HG02588 (cell line): Measurements from ENCODE around the gene KLHDC4.
"Not testable (repeated sequence)": the region's sequence is repeated elsewhere in the genome, so short reads cannot be mapped to it uniquely, and the experiment has no call there.

Source experiments
- ATAC-seq: cut with Tn5 transposase; IDR thresholded peaks from one replicate; pipeline ENCODE4 v1.9.1; 2021; ENCODE audit warnings: mild to moderate bottlenecking, moderate library complexity; ENCODE audit not compliant: unreplicated experiment

KLHDC4 gene

DNA sequence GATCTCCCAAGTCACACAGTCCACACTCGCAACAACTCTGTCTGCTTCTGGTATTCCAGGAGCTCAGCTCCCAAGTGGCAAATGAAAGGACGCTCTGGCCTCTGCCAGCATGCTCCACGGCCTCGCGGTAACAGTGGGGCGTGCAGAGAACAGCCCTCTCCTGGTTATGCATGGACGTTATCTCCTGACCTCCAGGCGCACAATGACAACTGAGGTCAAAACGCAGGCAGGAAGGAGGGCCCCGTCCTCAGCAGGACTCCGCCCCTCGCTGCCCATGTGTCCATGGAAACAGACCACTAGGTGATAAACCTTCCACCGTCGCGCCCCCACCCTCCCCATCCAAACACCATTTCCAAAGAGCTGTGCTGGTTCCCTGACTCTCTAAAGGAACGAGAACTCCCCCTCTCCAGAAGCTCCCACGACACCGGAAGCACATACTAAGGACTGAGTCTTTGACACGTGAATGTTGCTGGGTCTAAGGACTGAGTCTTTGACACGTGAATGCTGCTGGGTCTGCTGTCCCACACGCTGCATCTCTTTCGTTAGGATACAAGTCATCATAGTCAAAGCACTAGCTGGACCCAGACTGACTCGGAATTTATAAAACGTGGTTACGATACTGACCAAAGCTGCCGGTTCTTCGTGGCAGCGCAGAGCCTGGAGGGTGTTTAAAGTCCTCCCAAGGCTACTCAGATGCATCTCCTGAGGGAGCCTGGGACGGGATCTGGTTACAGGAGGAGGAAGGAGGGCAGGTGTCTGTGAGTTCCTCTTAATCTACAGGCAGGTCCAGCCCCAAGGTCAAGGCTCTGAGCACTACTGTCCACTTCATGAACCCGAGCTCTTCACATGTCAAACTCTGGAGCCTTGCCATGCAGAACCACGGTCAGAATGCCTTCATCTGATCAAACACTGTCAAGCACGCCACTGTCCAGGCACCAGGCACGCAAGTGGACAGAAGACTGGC is 43.9 kb downstream of the KLHDC4 start:
- no peak for ATAC-seq

DNA sequence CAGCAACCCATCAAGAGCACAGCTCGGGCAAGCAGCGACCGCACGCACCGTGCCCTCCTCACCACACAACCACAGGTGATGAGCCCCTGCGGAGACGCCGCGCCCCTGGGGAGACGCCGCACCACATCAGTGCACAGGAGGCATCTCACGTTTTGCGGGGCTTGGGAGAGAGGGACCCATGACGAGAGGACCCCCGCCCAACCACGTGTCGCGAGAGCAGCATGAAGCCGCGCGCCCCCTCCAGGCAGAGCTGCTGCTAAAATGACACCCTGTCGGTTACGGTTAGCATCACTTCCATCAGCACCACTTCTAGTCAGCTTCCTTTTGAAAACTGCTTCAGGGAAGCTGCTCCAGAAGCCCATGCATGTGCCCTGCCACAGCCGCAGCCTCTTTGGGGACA is 45.3 kb downstream of the KLHDC4 start:
- ATAC-seq: no peak

DNA sequence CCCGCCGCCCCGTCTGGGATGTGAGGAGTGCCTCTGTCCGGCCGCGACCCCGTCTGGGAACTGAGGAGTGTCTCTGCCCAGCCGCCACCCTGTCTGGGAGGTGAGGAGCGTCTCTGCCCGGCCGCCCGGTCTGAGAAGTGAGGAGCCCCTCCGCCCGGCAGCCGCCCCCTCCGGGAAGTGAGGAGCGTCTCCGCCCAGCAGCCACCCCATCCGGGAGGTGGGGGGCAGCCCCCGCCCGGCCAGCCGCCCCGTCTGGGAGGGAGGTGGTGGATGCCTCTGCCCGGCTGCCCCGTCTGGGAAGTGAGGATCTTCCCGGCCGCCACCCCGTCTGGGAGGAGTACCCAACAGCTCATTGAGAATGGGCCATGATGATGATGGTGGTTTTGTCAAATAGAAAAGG is 47.0 kb downstream of the KLHDC4 start:
- not testable (repeated sequence) for ATAC-seq

DNA sequence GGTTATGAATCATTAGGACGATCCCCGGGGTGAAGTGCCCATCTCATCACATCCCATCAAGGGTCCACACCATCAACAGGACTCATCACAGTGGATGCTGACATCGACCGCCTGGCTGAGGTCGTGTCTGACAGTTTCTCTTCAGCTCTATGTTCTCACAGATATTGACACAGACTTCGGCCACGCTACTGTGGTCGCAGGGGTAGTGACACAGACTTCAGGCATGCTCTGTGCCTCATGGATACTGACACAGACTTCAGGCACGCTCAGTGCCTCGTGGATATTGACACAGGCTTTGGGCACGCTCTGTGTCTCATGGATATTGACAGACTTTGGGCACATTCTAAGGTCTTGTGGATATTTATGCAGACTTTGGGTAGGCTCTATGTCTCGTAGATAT is 50.1 kb downstream of the KLHDC4 start:
- no peak for ATAC-seq

DNA sequence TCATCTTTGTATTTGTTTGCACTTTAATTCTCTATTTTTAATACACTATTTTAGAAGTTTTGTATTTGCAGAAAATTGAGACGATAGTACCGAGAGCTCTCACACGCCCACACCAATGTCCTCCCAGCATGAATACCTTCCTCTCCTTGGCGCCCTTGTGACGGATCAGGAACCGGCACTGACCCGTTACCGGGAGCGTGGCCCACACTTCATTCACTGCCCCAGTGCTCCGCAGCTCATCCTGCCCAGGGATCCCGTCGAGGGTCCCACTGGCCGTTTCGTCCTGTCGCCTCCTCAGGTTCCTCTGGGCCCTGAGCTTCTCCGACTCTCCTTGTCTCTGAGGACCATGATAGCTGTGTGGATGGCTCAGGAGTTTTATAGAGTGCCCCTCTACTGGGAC is 50.6 kb downstream of the KLHDC4 start:
- ATAC-seq: no peak

DNA sequence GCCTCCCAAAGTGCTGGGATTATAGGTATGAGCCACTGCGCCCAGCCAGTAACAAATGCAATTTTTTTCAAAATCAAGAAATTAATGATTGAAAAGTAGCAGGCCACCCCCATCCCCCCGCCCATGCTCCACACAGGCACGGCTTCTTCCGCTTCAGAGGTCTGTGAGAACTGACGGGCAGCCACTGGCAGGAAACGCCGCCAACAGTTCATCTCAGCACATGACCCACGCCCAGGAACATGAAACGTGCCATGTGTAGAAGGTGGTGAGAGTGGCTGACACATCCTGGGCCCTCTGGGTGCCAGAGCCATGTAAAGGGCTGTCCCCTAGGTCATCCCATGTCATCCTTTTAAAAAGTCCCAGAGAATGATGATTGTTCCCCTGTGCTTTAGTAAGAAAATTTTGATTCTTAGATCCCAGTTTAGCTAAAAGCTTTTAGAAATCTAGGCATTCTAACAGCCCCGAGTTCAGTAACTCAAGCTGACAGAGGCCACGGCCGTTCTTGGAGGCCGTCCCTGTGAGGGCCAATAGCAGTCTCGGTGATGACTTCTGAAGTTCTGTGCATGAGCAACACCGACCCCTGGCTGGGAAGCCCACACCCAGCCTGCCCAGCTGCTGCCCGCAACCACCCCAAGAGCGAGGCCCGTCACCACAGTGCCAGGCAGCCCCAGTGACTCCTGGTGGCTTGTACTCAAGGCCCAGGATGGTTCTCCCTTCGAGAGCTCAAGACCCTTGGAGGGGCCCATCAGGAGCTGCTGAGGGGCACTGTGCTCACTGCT is 52.1 kb downstream of the KLHDC4 start:
- no peak for ATAC-seq

DNA sequence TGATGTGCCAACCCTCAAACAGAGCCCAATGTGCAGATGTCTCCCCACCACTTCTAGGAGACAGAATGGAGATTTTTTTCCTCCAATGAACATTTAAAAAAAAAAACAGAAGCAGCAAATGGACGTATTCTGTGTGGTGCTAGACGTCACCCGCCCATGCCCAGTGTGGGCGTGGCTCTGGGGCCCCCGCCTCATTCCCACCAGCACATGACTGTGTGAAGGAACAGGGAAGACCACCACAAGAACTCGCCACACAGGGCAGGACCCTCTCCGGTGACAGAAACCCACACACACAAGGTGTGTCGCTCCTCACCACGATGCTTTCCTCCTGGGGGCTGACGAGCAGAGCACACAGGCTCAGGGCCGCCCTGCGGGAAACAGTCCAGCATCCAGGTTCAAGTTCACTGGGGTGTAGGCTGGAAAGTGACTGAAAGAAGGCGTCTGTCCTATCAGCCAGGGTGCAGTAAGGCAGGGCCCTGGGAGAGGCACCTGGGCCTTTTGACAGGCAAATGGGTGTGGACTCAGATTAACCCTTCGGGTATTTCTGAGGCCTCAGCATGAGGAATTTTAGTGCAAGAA is 53.5 kb downstream of the KLHDC4 start:
- no peak for ATAC-seq

DNA sequence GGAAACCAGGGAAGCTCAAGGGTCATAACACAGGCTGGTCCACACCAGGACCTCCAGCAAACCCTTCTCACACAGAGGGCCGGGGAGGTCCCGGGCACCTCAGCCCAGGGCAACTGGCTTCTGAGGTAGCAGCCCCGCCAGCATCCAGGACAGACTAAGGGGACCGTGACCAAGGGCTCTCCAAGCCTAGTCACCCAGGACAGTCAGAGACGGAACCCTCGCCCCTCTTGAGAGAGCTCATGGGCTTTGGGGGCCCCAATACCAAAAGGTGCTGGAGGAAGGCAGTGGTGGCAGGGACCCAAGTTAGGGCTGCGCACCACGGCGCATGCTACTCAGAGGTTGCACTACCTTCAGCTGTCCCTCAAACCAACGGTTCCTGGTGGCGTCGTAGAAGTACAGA is 54.9 kb downstream of the KLHDC4 start:
- ATAC-seq: no peak

DNA sequence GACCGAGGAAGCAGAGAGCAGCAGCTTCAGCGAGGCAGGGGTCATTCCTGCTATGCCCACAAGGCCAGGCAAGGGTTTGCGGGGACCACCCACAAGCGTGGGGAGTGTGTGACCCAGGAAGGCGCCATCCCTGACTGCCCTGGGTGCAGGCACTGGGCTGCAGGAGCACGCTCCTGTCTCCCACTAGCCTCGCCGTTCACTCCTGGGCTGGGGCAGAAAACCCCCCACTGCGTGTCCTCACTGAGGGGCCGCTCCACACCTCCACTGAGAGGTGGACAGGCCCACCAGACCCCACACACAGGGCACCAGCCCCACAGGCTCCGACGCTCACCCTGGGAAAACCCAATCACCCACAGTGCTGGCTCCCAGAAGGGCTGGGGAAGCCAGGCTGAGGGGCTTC is 56.1 kb downstream of the KLHDC4 start:
- ATAC-seq: no peak

DNA sequence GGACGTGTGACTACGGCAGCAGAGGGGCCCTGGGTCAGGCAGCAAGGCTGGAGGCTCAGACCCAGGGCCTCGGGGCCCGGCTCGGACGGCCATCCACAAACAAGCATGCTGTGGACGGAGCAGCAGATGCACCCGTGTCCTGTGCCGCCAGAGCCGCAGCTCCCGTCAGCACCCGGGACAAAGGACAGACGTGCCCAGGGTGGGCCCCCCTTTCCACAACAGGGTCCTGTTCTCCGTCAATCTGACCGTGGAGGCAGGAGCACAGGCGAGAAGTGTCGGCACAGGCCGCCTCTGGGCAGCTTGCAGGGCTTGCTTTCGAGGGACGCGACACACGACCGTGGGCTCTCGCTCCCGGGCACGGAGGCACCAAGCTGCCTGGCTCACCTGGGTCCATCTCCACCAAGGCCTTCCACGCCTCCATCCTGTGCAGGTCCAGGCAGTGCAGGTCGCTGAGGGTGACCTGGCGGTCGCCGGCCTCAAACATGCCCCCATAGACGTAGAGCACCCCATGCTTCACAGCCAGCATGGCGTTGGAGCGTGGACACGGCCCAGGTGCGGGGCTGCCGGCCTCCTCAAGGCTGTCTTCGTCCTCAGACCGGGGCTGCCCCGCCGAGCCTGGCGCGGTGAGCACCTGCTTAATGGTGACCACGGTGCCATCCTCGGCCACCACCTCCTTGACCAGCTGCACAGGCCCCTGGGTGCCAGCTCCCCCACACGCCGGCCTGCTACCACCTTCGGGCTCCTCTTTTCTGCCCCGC is 56.7 kb downstream of the KLHDC4 start:
- ATAC-seq: no peak

DNA sequence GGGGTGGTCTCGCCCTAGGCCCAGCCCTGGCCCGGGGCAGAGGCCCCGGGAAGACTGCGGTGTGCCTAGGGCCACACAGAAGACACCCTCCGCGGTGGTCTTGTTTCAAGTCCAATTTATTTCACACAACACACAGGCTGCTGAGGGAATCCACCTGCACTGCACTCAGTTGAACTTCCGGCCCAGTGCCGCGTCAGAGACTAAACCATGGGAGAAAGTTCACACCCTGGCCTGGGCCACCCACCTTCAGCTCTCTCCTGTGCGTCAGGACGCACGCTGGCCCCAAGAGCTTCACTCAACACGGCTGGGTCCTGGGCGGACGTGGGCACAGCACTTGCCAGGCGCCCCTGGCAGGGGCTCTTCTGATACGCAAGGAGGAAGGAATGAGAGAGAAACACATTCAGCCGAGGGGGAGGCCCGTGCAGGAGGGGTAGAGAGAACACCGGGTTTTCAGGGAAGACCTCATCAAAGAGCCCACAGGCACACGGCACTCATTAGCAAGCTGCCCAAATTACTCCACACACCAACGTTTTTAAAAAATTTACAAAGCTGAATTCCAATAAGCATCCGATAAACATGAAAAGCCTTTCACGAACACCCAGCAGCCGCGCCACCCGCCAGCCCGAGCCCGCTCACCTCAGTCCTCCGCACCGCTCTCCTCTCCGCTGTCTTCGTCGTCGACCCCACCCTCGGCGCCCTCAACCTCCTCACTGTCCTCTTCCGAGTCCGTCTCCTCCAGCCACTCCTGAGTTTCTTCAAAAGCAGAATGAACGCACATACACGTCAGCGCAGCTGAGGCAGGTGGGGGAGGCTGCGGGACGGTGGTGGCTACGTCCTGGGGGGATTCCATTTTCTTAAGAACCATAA is 57.8 kb downstream of the KLHDC4 start:
- no peak for ATAC-seq

DNA sequence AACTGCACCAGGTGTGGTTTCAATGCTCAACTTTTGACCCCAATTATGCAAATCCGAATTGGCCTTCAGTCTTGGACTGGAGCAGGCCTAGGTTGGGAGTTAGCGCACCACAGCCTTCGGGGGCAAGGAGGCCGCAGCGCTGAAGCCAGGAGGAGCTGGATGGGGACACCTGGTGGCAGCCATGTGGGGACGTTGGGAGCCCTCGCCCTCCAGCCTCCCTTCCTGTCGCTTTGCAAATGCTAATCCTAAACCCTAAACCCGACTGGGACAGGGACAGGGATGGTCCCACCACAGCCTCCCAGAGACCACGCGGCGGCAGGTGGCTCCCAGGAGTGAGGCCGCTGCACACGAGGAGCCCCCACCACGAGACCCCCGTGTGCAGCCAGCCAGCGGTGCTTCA is 58.7 kb downstream of the KLHDC4 start:
- no peak for ATAC-seq

DNA sequence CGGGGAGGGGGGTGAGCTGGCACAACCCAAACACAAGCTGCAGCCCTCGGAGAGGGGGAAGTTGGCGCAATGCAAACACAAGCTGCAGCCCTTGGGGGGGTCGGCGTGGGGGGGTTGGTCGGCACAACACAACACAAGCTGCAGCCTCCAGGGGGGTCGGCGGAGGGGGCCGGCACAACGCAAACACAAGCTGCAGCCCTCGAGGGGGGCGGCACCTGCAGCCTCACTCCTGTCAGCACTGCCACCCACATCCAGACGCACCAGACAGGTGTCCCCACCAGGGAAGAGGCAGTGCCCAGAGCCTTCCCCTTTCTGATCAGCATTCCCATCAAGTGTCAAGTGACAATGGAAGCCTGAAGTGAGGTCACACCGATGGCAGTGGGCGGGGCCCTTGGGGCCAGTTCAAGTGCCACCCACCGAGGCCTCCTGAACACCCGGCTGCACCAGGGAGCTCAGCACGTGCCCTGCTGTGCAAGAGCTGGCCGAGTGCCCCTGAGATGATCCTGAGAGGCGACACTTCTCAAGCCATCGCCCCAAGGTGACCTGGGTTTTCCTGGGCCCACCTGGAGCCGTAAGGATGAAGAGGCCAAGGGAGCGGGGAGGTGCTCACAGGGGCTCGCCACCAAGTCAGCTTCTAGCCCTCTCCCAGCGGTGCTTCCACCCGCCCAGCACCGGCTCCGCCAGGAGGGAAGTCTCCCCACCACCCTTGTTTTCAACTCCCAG is 59.3 kb downstream of the KLHDC4 start:
- no peak for ATAC-seq

DNA sequence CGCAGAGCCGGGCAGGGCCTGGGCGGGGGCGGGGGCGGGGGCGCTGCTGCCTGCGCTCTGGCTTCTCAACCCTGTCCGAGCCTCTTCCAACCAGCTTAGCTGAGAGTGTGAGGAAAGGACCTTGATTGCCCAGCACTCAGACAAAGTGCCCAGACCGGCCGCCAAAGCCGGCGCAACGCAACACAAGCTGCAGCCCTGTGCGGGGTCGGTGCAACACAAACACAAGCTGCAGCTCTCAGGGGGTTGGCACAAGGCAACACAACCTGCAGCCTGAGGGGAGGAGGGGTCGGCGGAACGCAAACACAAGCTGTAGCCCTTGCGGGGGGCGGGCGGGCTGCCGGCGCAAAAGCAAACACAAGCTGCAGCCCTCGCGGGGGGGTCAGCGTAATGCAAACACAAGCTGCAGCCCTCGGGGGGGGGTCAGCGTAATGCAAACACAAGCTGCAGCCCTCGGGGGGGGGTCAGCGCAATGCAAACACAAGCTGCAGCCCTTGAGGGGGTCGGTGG is 60.0 kb downstream of the KLHDC4 start:
- ATAC-seq: no peak

DNA sequence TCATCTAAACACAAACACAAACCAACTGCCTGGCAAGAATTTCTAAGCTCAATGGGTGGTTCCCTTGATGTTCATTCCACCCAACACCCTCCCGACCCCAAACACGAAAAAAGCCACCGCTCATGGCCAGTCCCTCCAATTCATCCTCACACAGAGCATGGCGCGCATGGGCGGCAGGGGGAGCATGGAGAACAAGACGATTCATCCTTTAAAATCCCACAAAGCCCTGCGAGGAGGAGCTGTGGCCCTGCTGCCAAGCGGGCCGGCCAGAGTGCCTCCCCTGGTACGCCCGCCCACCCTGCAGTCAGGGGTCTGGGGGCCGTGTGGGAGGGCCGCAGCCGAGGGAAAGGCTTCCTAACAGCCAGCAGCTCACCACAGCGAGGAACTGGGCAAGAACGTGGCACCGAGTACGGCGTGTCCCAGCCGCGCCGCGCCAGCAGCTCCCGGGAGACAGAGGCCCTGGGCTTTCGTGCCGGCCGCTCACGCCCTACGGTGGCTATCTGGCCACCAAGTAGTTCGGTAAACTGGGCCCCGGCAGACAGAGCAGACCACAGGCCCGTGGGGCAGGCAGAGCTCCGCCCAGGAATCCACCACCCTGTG is 60.9 kb downstream of the KLHDC4 start:
- no peak for ATAC-seq

DNA sequence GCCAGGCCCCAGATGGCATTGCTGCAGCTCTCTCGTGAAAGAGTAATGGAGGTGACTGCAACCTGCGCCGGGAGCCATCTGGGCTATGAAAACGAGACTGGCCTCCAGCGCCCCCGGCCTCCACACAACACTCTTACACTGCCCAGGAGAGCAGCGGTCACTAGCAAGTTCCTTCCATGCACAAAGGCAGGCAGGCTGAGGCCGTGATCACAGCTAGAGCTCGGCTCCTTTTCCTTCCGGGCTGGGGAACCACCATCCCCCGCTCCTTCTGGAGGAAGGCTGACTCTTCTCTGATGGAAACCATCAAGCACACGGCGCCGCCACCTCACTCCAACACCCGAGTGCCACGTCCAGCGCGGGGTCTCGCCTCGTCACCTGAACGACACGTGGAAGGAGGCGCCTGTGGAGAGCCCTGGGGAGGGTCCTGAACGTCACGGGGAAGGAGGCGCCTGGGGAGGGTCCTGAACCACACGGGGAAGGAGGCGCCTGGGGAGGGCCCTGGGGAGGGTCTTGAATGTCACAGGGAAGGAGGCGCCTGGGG is 61.9 kb downstream of the KLHDC4 start:
- ATAC-seq: no peak

DNA sequence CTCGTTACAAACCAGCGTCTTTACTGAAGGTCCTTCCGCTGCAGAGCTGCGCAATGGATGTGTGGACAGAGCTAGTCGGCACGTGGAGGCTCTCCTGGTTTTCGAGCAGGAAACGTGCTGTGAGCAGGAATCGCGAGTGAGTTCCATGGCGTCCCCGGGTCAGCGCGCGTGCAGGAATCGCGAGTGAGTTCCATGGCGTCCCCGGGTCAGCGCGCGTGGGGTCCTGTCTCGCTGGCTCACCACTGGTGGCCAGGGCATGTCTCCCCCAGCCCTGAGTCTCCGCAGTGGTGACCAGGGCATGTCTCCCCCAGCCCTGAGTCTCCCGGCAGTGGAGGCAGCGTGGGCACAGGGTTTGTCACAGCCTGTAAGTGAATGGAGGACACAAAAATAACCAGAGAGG is 62.7 kb downstream of the KLHDC4 start:
- ATAC-seq: no peak

DNA sequence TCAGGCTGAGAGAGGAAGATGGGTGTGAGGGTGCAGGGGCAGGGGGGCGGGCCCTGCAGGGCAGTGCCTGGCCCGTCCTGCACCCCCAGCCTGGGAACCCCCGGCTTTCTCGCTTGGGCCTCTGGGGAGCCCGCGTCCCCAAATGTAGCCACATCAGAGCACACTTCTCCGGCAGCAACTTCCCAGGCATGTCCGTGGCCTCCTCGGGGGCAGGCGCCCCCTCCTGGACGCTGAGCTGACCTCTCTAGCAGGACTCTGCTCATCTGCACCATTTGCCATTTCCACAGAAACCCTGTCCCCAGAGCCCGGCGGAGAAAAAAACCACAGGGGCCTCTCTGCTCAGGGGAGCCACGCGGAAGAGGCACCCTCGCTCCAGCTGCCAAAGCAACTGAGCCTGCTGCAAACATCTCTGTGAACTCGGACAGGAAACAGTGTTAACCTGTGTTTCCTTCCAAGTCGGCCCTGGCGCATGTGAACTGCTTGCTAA is 63.4 kb downstream of the KLHDC4 start:
- ATAC-seq: peak; percentile 53
